ENCODE measurements around the gene ZNF160. TPM values are rescaled to one million over a fixed set of nuclear protein-coding genes. Genes with fewer than 3 reads are reported as not detected.

Gene ZNF160
- total RNA-seq, 1 donor from 2014 or later: 30.7 TPM

DNA sequence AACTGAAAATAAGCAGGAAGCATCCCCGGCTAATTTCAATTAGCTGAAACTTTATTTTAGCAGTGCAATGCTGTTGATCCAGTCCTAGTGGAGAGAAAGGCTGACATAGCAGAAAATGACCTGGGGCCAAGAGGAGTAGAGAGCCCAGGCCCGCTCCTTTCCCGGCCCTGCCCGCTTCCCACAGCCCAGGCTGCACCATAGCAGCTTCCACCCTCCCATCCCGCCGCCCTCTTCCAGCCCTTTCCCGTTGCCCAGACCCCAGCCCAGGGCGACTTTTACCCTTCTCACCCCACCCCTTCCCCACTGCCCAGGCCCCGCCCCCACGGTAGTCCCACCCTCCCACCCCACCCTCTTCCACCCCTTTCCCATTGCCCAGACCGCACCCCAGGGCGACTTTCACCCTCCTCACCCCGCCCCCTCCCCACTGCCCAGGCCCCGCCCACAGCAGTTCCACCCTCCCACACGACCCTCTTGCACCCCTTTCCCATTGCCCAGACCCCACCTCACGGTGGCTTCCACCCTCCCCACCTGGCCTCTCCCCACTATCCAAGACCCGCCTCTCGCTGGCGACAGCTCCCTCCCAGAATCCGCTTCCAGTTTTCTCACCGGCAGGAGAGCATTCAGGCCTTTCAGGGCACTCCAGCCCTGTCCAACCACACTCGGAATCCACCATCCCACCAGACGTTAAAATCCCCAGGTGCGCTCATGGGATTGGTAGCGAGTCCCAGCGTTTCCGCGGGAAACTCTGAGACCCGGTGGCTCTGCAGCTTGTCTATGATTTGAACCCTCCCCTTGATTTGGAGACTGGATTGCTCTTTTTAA is 8.3 kb downstream of the ZNF160 start:
- Mint-ChIP-seq H3K4me1 (ENCODE audit: unreplicated experiment) (peaks cover 18% of the 10 kb centered on the region), H3K4me3 (peak overlapping the region; percentile 41), H3K27me3 (no peaks in the 10 kb centered on the region), H3K27ac (peak overlapping the region; percentile 37), H3K36me3 (peaks cover 33% of the 10 kb centered on the region), H3K9me3 (no peaks in the 10 kb centered on the region)
- no peak for DNase-seq (ENCODE audit: extremely low spot score, unreplicated experiment)
- TF ChIP-seq, protein P1, sequence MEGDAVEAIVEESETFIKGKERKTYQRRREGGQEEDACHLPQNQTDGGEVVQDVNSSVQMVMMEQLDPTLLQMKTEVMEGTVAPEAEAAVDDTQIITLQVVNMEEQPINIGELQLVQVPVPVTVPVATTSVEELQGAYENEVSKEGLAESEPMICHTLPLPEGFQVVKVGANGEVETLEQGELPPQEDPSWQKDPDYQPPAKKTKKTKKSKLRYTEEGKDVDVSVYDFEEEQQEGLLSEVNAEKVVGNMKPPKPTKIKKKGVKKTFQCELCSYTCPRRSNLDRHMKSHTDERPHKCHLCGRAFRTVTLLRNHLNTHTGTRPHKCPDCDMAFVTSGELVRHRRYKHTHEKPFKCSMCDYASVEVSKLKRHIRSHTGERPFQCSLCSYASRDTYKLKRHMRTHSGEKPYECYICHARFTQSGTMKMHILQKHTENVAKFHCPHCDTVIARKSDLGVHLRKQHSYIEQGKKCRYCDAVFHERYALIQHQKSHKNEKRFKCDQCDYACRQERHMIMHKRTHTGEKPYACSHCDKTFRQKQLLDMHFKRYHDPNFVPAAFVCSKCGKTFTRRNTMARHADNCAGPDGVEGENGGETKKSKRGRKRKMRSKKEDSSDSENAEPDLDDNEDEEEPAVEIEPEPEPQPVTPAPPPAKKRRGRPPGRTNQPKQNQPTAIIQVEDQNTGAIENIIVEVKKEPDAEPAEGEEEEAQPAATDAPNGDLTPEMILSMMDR (conservative IDR thresholded peaks at IDR 0.05): no peak

DNA sequence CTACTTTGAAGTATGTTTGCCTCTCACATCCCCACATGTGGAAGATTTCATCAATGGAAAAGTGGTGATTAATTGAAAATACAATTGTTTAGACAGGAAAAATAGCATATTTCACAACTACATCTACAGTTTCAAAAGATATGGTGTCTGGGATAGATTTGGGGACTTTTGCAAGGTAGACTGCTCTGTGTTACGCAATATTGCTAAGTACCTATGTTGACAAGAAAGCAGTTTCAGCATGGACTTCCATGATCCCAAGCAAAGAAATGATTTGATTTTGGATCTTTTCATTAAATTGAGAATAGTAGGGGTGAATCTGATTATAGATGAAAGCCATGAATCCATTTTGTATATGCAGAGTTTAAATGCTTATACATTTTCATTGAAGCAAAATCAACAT is 10.5 kb downstream of the ZNF160 start:
- Mint-ChIP-seq H3K27me3 (no peaks in the 10 kb centered on the region), H3K4me3 (no peak overlapping the region), H3K4me1 (ENCODE audit: unreplicated experiment) (peaks cover 14% of the 10 kb centered on the region), H3K9me3 (no peaks in the 10 kb centered on the region), H3K27ac (no peak overlapping the region), H3K36me3 (peaks cover 33% of the 10 kb centered on the region)
- TF ChIP-seq, protein P1 (conservative IDR thresholded peaks at IDR 0.05): no peak
- no peak for DNase-seq (ENCODE audit: extremely low spot score, unreplicated experiment)

DNA sequence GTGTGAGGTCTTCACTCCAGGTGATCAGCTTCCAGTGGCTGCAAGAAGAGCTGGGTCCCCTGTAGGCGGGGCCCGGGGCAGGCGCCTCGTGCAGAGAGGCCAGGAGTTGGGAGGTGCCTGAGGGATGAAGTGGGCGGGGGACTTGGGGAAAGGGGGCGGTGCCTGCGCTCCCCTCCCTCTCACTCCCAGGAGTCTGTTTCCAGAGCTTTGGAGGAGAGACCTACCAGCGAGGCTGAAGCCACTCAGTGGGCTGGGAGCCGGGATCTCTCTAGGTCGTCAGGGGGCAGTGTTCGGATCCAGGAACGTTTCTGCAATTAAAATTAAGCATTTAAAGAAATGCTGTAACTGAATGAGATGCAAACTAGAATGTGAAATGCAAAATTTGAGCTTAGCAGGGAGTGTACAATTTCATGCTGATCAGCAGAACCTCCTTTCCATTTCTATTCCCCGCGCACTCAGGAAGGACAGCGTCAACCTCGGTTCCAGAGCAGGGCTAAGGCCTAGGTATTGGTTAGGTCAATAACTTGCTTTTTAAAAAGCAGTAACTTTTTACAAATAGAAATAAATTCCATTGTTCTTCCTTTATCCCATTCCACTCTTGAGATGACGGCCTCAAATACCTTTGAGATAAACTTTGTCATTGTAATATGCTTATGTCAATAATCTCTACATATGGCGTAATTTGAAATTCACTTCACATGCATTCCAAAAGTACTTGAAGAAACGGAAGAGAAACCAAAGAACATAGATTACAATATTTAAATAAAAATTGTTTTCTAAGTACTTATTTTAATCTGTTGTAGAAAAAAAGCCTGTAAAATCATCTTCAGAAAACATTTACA is 11.6 kb downstream of the ZNF160 start:
- TF ChIP-seq, protein P1 (conservative IDR thresholded peaks at IDR 0.05): no peak
- Mint-ChIP-seq H3K4me1 (ENCODE audit: unreplicated experiment) (peaks cover 7% of the 10 kb centered on the region), H3K9me3 (no peaks in the 10 kb centered on the region), H3K4me3 (no peak overlapping the region), H3K36me3 (peaks cover 35% of the 10 kb centered on the region), H3K27ac (no peak overlapping the region), H3K27me3 (no peaks in the 10 kb centered on the region)
- DNase-seq (ENCODE audit: extremely low spot score, unreplicated experiment): no peak

DNA sequence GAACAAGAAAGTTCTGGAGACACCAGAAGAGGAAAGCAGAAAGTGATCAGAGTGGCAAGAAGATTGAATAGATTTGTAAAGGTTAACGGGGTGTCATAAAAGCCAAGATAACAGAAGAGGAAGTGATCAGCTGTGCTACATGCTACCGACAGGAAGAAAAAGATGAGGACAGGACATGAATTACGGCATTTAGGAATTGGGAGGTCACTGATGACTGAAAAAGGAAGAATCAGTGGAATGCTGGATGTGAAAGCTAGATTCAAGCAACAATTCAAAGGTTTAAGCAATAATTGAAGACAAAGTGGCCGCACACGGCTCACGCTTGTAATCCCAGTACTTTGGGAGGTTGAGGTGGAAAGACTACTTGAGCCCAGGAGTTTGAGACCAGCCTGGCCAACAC is 15.1 kb downstream of the ZNF160 start:
- TF ChIP-seq, protein P1 (conservative IDR thresholded peaks at IDR 0.05): no peak
- Mint-ChIP-seq H3K36me3 (peaks cover 51% of the 10 kb centered on the region), H3K27me3 (no peaks in the 10 kb centered on the region), H3K4me1 (ENCODE audit: unreplicated experiment) (no peaks in the 10 kb centered on the region), H3K9me3 (no peaks in the 10 kb centered on the region), H3K27ac (no peak overlapping the region), H3K4me3 (no peak overlapping the region)
- DNase-seq (ENCODE audit: extremely low spot score, unreplicated experiment): no peak

DNA sequence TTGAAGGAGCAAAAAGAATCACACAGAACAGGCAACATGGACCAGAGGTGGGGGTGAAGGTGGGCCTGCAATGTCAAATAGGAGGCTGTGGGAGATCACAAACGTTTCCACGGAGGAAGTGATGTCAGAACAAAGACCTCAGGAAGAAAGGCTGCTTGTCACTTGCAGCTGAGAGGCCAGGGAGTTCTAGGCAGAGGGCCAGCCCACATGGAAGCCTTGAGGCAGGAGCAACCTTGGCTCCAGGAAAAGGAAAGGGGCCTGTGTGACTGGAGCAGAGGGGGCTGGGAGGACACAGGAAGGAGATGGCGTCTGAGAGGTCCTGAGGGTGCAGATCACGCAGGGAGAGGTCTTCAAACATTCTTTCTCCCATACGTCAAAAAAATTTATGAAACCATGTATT is 16.3 kb downstream of the ZNF160 start:
- Mint-ChIP-seq H3K27me3 (no peaks in the 10 kb centered on the region), H3K36me3 (peaks cover 57% of the 10 kb centered on the region), H3K27ac (no peak overlapping the region)

More for the DNA sequence above, 16.3 kb downstream of the ZNF160 start:
- Mint-ChIP-seq H3K4me3 (no peak overlapping the region), H3K4me1 (ENCODE audit: unreplicated experiment) (no peaks in the 10 kb centered on the region), H3K9me3 (no peaks in the 10 kb centered on the region)
- TF ChIP-seq, protein P1 (conservative IDR thresholded peaks at IDR 0.05): no peak
- DNase-seq (ENCODE audit: extremely low spot score, unreplicated experiment): no peak
